Spleen (tissue), 7 donors: ENCODE measurements around the gene IL34.

Experiments used
- POLR2A ChIP-seq, 3 donors: fragments of 450-650 bp; IDR thresholded peaks; one replicate each; pipeline ENCODE4 v1.5.1; 2017; ENCODE audit warnings: antibody characterized with exemption in 3 of 3, mild to moderate bottlenecking in 1 of 3
- TF ChIP-seq, protein P1 (sequence below), 11 experiments: fragments of 200-600 bp in 7 of 11; fragments of 450-650 bp in 4 of 11; sonication (generic) in 4 of 11; IDR thresholded peaks in 8 of 11; conservative IDR thresholded peaks in 3 of 11; 1 replicate in 7 of 11; 2 replicates in 4 of 11; pipeline versions ENCODE4 v1.4.0 to v1.8.0; 2016 to 2021; ENCODE audit warnings: antibody characterized with exemption in 11 of 11, inconsistent platforms in 4 of 11, mild to moderate bottlenecking in 1 of 11
- donor health status: DM: no; HTN: no; CAD: no; lungs with moderate emphysema.
- donor health status: DM: no; HTN: no; CAD: no.
- donor health status: DM: no; HTN: no; CAD: no.

DNA sequence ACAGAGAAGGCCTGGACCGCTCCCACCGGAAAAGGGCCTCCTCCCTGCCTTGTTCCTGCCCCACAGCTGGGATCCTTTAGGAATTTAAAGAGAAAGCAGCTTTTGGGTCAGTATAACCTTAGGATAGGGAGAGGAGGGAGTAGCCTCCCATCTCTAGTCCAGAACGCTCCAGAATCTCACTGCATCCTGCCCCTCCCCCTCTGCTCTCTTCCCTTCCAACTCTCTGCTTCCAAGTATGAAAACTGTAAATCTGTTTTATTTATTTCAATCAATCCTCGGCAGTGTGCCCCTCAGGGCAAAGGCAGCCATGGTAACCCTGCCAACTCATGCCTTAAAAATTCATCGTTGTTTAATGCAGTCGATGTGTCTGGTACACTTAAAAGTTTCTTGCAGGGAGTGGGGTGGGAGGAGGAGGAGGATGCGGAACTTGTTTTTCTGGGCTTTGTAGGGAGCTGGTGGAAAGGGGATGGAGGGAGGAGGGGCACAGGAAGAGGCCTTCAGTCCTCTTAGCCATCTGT is 60.6 kb downstream of the IL34 start:
- TF ChIP-seq, protein P1, sequence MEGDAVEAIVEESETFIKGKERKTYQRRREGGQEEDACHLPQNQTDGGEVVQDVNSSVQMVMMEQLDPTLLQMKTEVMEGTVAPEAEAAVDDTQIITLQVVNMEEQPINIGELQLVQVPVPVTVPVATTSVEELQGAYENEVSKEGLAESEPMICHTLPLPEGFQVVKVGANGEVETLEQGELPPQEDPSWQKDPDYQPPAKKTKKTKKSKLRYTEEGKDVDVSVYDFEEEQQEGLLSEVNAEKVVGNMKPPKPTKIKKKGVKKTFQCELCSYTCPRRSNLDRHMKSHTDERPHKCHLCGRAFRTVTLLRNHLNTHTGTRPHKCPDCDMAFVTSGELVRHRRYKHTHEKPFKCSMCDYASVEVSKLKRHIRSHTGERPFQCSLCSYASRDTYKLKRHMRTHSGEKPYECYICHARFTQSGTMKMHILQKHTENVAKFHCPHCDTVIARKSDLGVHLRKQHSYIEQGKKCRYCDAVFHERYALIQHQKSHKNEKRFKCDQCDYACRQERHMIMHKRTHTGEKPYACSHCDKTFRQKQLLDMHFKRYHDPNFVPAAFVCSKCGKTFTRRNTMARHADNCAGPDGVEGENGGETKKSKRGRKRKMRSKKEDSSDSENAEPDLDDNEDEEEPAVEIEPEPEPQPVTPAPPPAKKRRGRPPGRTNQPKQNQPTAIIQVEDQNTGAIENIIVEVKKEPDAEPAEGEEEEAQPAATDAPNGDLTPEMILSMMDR (IDR thresholded peaks at IDR 0.05 in 8 of 11, conservative IDR thresholded peaks at IDR 0.05 in 3 of 11) = no peak
- TF ChIP-seq POLR2A (IDR thresholded peaks at IDR 0.05) = no peak
